DMS79 treated with DMSO at 0.1 percent for 48 hours (cell line): Measurements from ENCODE around the gene FGF13.

ENCODE experiments used
- DNase-seq: peaks from one replicate; lab custom pipeline; 2025; lab: John Stamatoyannopoulos, UW

The FGF13 gene

DNA sequence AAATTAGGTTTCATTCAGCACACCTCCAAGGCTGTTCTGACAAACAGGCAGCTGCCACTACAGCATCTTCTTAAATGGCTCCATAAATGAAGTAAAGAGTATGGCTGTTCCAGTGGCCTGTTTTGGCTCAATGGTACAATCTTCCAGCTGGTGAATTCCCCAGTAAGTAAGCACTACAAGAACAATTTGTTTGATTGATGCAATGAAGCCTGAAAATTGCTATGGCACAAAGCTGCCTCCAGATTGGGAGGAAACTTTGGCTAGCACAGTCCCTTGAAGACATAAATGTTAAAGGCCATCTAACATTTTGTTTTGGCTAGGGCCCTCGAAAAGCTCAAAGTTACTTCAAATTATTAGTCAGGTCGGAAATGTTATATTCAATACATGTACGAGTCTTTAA lies 47.5 kb downstream of the FGF13 start:
- no peak for DNase-seq

DNA sequence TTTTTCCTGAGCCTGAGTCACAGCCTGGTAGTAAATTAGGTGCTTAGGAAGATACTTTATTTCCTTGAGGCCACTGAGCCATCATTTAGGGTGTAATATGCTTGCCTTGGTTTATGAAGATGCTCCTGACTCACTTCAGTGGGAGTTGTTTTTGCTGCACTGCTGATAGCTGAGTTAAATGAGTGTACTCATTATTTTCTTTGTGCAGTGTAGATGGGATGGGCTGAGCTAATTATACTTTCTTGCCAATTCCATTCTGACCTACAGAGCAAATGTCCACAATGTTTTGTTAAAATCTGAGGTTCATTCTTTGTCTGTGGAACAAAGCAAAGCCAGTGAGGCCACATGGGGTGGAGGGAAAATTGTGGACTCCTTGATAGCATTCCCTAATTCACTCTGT lies 60.0 kb downstream of the FGF13 start:
- DNase-seq = no peak

DNA sequence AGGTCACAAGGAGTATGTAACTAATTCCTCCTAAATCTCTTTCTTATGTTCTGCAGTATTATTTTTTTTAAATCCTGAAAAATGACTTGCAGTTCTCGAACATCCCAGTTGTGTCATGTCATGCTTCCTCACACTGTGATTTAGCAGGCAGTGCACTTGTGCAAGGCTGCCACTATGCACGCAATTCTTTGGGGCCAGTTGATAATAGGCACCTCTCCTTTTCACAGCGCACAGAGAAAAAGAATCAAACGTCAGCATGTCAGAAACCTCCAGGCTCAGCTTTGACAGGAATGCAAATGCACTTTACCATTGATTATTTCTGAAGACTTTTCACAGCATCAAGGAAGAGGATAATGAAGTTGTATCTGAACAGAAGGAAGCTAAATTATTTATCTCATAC lies 62.9 kb downstream of the FGF13 start:
- no peak for DNase-seq

DNA sequence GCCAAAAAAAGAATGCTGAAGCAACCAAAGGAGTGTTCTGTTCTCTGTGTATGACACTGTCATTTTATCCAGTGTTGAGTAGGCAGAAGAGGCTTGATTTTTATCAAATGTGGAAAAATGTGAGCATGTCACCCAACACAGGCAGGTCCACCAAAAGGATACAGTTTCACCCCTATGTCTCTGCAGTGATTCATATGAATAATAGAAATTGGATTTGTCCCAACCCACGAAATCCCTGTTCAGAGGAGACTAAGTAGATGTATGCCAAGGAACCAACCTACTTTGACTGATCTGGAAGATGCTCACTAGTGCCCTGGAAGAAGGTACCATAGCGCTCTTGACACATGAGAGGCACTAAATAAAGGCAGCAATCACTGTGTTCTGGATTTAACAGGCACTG lies 72.5 kb downstream of the FGF13 start:
- no peak for DNase-seq
